ENCODE data around the gene ZNF592. TPM values are rescaled to one million over a fixed set of nuclear protein-coding genes. Genes with fewer than 3 reads are reported as not detected.

The ZNF592 gene
- total and polyA plus RNA-seq, 9 of the 15 experiments (the other 6 are each of a cell fraction or from before 2014, with no cell fraction given) = 0.88 to 23.8 (median 7.4) TPM

- CTCF ChIA-PET (ENCODE audit: low intra/inter-chr PET ratio) = no interaction called here
- POLR2A ChIA-PET = interaction anchor here (1.0 to 1.1 kb wide), 2 partner anchors 58 to 107 kb away, joined by 3 read pairs; partner anchors contain the start of gene SEC11A
- no peak overlapping the region for H3K27ac ChIP-seq (ENCODE audit: extremely low read depth, low read depth, low read length)
- no peak overlapping the region for H3K9ac ChIP-seq (ENCODE audit: insufficient read depth in 1 of 2, low read depth in 2 of 2, low read length in 2 of 2)
- in situ Hi-C loops (cut with MboI) = no loop called here
- intact Hi-C loops (cut with micrococcal nuclease) = loop anchor here (10.0 kb wide), 1 partner anchor 191 kb away; no protein-coding TSS in a partner anchor
- H3K4me3 ChIP-seq = no peak overlapping the region
- no peaks in the 10 kb centered on the region for H4K20me1 ChIP-seq (replicated peaks; ENCODE audit: control insufficient read depth, insufficient read depth, low read length)
- no peaks in the 10 kb centered on the region for H3K79me2 ChIP-seq (ENCODE audit: control insufficient read depth, insufficient read depth, low read length)
- H3K4me1 ChIP-seq (replicated peaks in 1 of 2; ENCODE audit: control insufficient read depth in 2 of 2, insufficient read depth in 2 of 2, low read length in 2 of 2) = peaks cover 19 to 30% of the 10 kb centered on the region in 2 experiments; a peak in 4 of 5 replicates
- no peaks in the 10 kb centered on the region for H3K27me3 ChIP-seq (ENCODE audit: control insufficient read depth in 2 of 2, insufficient read depth in 2 of 2, low read length in 2 of 2)
- no peaks in the 10 kb centered on the region for H3K9me1 ChIP-seq (ENCODE audit: control insufficient read depth, insufficient read depth, low read length)
- H3K9me3 ChIP-seq (replicated peaks; ENCODE audit: control insufficient read depth, insufficient read depth, low read depth, low read length) = no peaks in the 10 kb centered on the region
- no peak overlapping the region for H3K4me2 ChIP-seq (ENCODE audit: insufficient read depth, low read length)
- no peak overlapping the region for H2AFZ ChIP-seq (ENCODE audit: low read depth, low read length)
- WGBS (ENCODE audit: insufficient coverage, low coverage, missing lambda C conversion rate) = 50% methylated on average over 3 of the region's 3 CpGs
- FAIRE-seq (no peak), ATAC-seq (no peak), DNase-seq (ENCODE audit: extremely low read depth in 1 of 4, low spot score in 3 of 4) (no peak)
- BruUV-seq (replicated peaks) = no TSS peak
- no peaks in the 10 kb centered on the region for H3K36me3 ChIP-seq (ENCODE audit: control insufficient read depth, insufficient read depth, low read length)
- TF ChIP-seq TOE1 (IDR thresholded peaks at IDR 0.05; ENCODE audit: borderline replicate concordance) = peak; percentile 52; the same call in 1 of the 2 replicates
- TF ChIP-seq TOE1 (CRISPR knock-in tag; IDR thresholded peaks at IDR 0.05; ENCODE audit: borderline replicate concordance, low read depth) = no peak
- peak; percentile 67 for TF ChIP-seq RFX1 (IDR thresholded peaks at IDR 0.05)
- TF ChIP-seq, protein P1, sequence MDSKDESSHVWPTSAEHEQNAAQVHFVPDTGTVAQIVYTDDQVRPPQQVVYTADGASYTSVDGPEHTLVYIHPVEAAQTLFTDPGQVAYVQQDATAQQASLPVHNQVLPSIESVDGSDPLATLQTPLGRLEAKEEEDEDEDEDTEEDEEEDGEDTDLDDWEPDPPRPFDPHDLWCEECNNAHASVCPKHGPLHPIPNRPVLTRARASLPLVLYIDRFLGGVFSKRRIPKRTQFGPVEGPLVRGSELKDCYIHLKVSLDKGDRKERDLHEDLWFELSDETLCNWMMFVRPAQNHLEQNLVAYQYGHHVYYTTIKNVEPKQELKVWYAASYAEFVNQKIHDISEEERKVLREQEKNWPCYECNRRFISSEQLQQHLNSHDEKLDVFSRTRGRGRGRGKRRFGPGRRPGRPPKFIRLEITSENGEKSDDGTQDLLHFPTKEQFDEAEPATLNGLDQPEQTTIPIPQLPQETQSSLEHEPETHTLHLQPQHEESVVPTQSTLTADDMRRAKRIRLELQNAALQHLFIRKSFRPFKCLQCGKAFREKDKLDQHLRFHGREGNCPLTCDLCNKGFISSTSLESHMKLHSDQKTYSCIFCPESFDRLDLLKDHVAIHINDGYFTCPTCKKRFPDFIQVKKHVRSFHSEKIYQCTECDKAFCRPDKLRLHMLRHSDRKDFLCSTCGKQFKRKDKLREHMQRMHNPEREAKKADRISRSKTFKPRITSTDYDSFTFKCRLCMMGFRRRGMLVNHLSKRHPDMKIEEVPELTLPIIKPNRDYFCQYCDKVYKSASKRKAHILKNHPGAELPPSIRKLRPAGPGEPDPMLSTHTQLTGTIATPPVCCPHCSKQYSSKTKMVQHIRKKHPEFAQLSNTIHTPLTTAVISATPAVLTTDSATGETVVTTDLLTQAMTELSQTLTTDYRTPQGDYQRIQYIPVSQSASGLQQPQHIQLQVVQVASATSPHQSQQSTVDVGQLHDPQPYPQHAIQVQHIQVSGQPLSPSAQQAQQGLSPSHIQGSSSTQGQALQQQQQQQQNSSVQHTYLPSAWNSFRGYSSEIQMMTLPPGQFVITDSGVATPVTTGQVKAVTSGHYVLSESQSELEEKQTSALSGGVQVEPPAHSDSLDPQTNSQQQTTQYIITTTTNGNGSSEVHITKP (IDR thresholded peaks at IDR 0.05; ENCODE audit: partially characterized antibody) = no peak
- TF ChIP-seq ASH1L (IDR thresholded peaks at IDR 0.05; ENCODE audit: borderline replicate concordance, low read depth, partially characterized antibody) = no peak
- TF ChIP-seq BCL6 (CRISPR knock-in tag; IDR thresholded peaks at IDR 0.05) = no peak
- 0 out of 2 replicates have a peak, but pooled peaks have one; percentile 29 for TF ChIP-seq USF2 (CRISPR knock-in tag; IDR thresholded peaks at IDR 0.05)
- no peak for TF ChIP-seq GABPB2 (CRISPR knock-in tag; conservative IDR thresholded peaks at IDR 0.05)
- TF ChIP-seq ZSCAN32 (CRISPR knock-in tag; IDR thresholded peaks at IDR 0.05) = no peak
- TF ChIP-seq, protein P2, sequence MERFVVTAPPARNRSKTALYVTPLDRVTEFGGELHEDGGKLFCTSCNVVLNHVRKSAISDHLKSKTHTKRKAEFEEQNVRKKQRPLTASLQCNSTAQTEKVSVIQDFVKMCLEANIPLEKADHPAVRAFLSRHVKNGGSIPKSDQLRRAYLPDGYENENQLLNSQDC (CRISPR knock-in tag; IDR thresholded peaks at IDR 0.05) = no peak
- TF ChIP-seq RFX5 (IDR thresholded peaks at IDR 0.05; ENCODE audit: low read depth, low read length) = no peak
- TF ChIP-seq HMBOX1 (IDR thresholded peaks at IDR 0.05) = no peak
- no peak for TF ChIP-seq PPARD (CRISPR knock-in tag; IDR thresholded peaks at IDR 0.05)
- no peak for TF ChIP-seq ZNF224 (CRISPR knock-in tag; IDR thresholded peaks at IDR 0.05)
- TF ChIP-seq ZNF316 (IDR thresholded peaks at IDR 0.05) = no peak
- TF ChIP-seq, protein P3, sequence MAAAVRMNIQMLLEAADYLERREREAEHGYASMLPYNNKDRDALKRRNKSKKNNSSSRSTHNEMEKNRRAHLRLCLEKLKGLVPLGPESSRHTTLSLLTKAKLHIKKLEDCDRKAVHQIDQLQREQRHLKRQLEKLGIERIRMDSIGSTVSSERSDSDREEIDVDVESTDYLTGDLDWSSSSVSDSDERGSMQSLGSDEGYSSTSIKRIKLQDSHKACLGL (CRISPR knock-in tag; IDR thresholded peaks at IDR 0.05; ENCODE audit: borderline replicate concordance, poor library complexity, severe bottlenecking) = no peak
- no peak for TF ChIP-seq ATF7 (IDR thresholded peaks at IDR 0.05)
- no peak for TF ChIP-seq ARNT (IDR thresholded peaks at IDR 0.05)
Observed at GRCh38 chr15:84823282-84823878, 75.0 kb downstream of the ZNF592 start.

Data from K562 (cell line).